Uterus (tissue), 4 donors: ENCODE results near the gene PAM. TPM values are rescaled to one million over a fixed set of nuclear protein-coding genes. Genes with fewer than 3 reads are reported as not detected.

Experiments used
- DNase-seq, 2 donors: peaks; one replicate each; pipeline ENCODE4 v3.0.0-alpha.2; 2019 to 2020
- H3K27ac ChIP-seq, 2 donors: fragments of 200-600 bp; sonication (generic); 1 replicate in 1 of 2; 2 replicates in 1 of 2; pipeline ENCODE4 v1.5.1; 2016 to 2018
- H3K27me3 ChIP-seq, 2 donors: fragments of 200-600 bp; sonication (generic); one replicate each; pipeline ENCODE4 v1.5.1; 2018 to 2019; ENCODE audit warnings: control low read depth in 1 of 2
- H3K36me3 ChIP-seq, 2 donors: fragments of 200-600 bp; sonication (generic); one replicate each; pipeline ENCODE4 v1.5.1; 2019; ENCODE audit warnings: control low read depth in 1 of 2
- H3K4me1 ChIP-seq, 2 donors: fragments of 200-600 bp; sonication (generic); one replicate each; pipeline ENCODE4 v1.5.1; 2018 to 2019; ENCODE audit warnings: control low read depth in 1 of 2
- H3K4me3 ChIP-seq, 2 donors: fragments of 200-600 bp; sonication (generic); 1 replicate in 1 of 2; 2 replicates in 1 of 2; pipeline ENCODE4 v1.5.1; 2018 to 2019; ENCODE audit warnings: mild to moderate bottlenecking in 1 of 2
- H3K9me3 ChIP-seq, 2 donors: fragments of 200-600 bp; sonication (generic); one replicate each; pipeline ENCODE4 v1.5.1; 2019; ENCODE audit warnings: control low read depth in 1 of 2
- POLR2A ChIP-seq, 2 donors: fragments of 450-650 bp; IDR thresholded peaks; one replicate each; pipeline ENCODE4 v1.6.1; 2016; ENCODE audit warnings: antibody characterized with exemption in 2 of 2, mild to moderate bottlenecking in 1 of 2, moderate library complexity in 1 of 2
- intact Hi-C: fragments of 100-400 bp; cut with DNase I; formaldehyde crosslinking; loops from one replicate; pipeline ENCODE4 v1.15.1; 2023; ENCODE audit warnings: low total_unique reads
- total RNA-seq, 4 donors: library from RNA; depleted of rRNA in 3 of 4; stranded (reverse); fragments of >200 nt in 3 of 4; gene quantifications; one replicate each; pipeline versions ENCODE4 v1.1.0 to v1.2.4, GENCODE V29; 2014 to 2023
- TF ChIP-seq, protein P1 (sequence below), 4 experiments: fragments of 200-600 bp in 2 of 4; fragments of 450-650 bp in 2 of 4; sonication (generic) in 2 of 4; IDR thresholded peaks; one replicate each; pipeline ENCODE4 v1.5.1; 2016 to 2019; ENCODE audit warnings: antibody characterized with exemption in 4 of 4, mild to moderate bottlenecking in 2 of 4, moderate library complexity in 1 of 4
- donor health status: DM: yes; HTN: yes; CAD: no.

The PAM gene
- total RNA-seq, 4 donors from 2014 or later = 101 to 502 (median 168) TPM

DNA sequence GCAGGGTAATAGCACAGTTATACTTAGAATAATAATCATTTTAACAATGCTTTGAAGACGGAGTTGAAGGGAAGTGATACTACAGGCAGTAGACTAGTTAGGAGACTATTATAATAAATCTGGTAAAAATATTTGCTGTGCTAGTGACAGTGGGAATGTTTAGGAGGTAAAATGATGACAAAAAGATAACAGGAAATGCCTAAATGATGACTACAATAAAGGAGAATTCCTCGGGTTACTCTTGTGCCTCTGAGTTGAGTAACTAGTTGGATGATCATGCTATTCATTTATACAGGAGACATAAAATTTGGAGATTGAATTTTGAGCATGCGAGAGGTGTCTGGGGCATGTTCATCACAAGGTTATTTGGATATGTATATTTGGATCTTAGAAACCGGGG lies 32.2 kb upstream of the PAM start:
- Histone ChIP-seq H3K27ac (no peak overlapping the region), H3K27me3 (no peaks in the 10 kb centered on the region), H3K4me3 (no peak overlapping the region), H3K36me3 (no peaks in the 10 kb centered on the region), H3K9me3 (no peaks in the 10 kb centered on the region), H3K4me1 (no peaks in the 10 kb centered on the region)
- no peak for DNase-seq
- no peak for TF ChIP-seq POLR2A (IDR thresholded peaks at IDR 0.05)
- TF ChIP-seq, protein P1, sequence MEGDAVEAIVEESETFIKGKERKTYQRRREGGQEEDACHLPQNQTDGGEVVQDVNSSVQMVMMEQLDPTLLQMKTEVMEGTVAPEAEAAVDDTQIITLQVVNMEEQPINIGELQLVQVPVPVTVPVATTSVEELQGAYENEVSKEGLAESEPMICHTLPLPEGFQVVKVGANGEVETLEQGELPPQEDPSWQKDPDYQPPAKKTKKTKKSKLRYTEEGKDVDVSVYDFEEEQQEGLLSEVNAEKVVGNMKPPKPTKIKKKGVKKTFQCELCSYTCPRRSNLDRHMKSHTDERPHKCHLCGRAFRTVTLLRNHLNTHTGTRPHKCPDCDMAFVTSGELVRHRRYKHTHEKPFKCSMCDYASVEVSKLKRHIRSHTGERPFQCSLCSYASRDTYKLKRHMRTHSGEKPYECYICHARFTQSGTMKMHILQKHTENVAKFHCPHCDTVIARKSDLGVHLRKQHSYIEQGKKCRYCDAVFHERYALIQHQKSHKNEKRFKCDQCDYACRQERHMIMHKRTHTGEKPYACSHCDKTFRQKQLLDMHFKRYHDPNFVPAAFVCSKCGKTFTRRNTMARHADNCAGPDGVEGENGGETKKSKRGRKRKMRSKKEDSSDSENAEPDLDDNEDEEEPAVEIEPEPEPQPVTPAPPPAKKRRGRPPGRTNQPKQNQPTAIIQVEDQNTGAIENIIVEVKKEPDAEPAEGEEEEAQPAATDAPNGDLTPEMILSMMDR (IDR thresholded peaks at IDR 0.05) = no peak
- intact Hi-C loops = no loop called here

DNA sequence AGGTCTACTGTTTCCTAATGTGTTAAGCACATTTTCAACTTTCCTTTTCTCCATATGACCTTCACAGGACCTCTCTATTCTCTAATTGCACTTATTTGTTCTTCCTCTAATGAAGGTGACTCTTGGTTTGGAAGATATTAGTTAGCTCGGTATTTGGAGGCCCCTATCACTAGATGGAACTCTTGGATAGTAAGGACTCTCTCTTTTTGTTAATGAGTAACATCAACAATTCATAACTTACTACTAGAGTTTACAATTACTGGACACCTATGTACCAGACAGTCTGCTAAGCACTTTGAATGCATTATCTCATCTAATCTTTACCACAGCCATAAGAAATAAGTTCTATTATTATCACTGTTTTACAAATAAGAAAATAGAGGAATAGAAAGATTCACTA lies 23.4 kb upstream of the PAM start:
- Histone ChIP-seq H3K36me3 (no peaks in the 10 kb centered on the region), H3K9me3 (no peaks in the 10 kb centered on the region), H3K4me3 (no peak overlapping the region), H3K27me3 (no peaks in the 10 kb centered on the region), H3K4me1 (no peaks in the 10 kb centered on the region), H3K27ac (no peak overlapping the region)
- TF ChIP-seq, protein P1 (IDR thresholded peaks at IDR 0.05) = no peak
- no peak for TF ChIP-seq POLR2A (IDR thresholded peaks at IDR 0.05)
- intact Hi-C loops = no loop called here
- no peak for DNase-seq

DNA sequence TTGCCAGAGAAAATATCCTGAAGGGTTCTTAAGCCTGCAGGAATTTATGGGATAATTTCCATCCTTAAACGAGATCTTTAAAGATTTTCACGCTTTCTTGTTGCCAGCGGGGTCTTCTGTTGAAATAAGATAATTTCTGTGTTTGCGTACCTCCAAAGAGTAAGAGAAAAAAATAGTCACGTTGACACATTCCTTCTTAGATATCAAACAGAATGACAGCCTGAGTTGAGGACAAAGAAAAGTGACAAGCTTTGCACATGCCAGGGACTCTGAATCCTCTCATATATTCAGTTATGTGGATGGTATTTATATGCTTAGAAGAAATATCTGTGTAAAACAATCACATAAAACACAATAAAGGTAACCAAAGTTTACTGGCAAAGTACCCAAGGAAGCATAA lies 21.6 kb upstream of the PAM start:
- Histone ChIP-seq H3K4me1 (no peaks in the 10 kb centered on the region), H3K4me3 (no peak overlapping the region), H3K27me3 (no peaks in the 10 kb centered on the region), H3K27ac (no peak overlapping the region), H3K36me3 (no peaks in the 10 kb centered on the region), H3K9me3 (no peaks in the 10 kb centered on the region)
- intact Hi-C loops = no loop called here
- TF ChIP-seq, protein P1 (IDR thresholded peaks at IDR 0.05) = no peak
- no peak for TF ChIP-seq POLR2A (IDR thresholded peaks at IDR 0.05)
- DNase-seq = no peak

DNA sequence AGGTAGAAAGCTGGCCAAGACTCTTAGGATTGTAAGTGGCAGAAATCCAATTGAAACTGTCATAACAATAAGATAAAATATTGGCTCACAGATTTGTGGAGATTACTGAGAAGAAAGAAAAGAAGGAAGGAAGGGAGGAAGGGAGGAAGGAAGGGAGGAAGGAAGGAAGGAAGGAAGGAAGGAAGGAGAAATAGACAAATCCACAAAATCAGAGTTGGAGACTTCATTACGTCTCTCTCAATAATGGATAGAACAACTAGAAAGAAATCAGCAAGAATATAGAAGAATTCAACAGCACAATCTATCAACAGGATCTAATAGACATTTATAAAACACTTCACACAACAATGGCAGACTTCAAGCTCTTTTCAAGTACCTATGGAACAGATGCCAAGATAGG lies 17.9 kb upstream of the PAM start:
- Histone ChIP-seq H3K9me3 (no peaks in the 10 kb centered on the region), H3K27ac (no peak overlapping the region), H3K4me3 (no peak overlapping the region), H3K27me3 (no peaks in the 10 kb centered on the region), H3K36me3 (no peaks in the 10 kb centered on the region), H3K4me1 (no peaks in the 10 kb centered on the region)
- DNase-seq = no peak
- TF ChIP-seq POLR2A (IDR thresholded peaks at IDR 0.05) = no peak
- TF ChIP-seq, protein P1 (IDR thresholded peaks at IDR 0.05) = no peak
- intact Hi-C loops = no loop called here

DNA sequence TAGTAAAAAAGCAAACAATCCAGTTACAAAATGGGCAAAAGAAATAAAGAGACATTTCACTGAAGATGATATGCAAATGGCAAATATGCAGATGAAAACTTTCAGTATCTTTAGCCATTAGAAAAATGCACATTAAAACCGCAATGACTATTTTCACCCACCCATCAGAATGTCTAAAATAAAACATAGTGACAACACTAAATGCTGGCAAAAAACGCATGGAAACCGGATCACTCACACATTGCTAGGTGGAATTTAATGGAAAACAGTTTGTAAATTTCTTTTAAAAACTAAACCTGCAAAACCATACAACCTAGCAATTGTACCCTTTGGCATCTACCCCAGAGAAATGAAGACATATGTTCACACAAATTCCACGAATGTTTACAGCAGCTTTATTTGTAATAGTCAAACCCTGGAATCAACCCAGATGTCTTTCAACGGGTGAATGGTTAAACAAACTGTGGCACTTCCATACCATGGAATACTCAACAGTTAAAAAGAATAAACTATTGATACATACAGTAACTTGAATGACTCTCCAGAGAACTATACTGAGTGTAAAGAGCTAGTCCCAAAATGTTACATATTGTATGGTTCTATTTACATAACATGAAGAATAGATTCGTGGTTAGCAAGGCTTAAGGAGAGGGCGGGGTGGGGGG lies 17.2 kb upstream of the PAM start:
- intact Hi-C loops = no loop called here

More for the DNA sequence above, 17.2 kb upstream of the PAM start:
- Histone ChIP-seq H3K27me3 (no peaks in the 10 kb centered on the region), H3K4me1 (no peaks in the 10 kb centered on the region), H3K4me3 (no peak overlapping the region), H3K36me3 (no peaks in the 10 kb centered on the region), H3K27ac (no peak overlapping the region), H3K9me3 (no peaks in the 10 kb centered on the region)
- DNase-seq = no peak
- TF ChIP-seq, protein P1 (IDR thresholded peaks at IDR 0.05) = no peak
- no peak for TF ChIP-seq POLR2A (IDR thresholded peaks at IDR 0.05)
